Skeletal muscle cell (primary cell): Measurements from ENCODE around the gene RIMS4.

Source experiments
- DNase-seq: peaks from one replicate; pipeline ENCODE4 v3.0.0-alpha.2; 2010; ENCODE audit warnings: low read depth
- H3K4me3 ChIP-seq: 2 replicates; pipeline ENCODE4 v1.5.1; 2011; ENCODE audit warnings: low read depth, mild to moderate bottlenecking, control low read depth, low read length, moderate library complexity

Gene RIMS4

DNA sequence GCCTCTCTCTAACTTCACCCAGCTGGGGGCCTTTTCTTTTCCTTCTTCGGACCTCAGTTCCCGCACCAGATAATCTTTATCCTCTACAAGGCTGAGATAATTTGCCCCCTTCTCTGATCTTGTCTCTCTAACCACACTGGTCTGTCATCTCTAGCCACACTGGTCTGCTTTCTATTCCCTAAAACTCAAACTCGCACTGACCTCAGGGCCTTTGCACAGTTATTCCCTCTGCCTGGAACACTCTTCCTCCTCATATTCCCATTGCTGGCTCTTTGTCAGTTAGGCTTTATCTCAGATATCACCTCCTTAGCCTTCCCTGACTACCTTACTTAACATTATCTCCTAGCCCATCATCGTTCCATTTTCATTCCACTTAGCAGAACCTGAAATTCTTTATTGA lies 7.6 kb downstream of the RIMS4 start:
- no peak for DNase-seq

DNA sequence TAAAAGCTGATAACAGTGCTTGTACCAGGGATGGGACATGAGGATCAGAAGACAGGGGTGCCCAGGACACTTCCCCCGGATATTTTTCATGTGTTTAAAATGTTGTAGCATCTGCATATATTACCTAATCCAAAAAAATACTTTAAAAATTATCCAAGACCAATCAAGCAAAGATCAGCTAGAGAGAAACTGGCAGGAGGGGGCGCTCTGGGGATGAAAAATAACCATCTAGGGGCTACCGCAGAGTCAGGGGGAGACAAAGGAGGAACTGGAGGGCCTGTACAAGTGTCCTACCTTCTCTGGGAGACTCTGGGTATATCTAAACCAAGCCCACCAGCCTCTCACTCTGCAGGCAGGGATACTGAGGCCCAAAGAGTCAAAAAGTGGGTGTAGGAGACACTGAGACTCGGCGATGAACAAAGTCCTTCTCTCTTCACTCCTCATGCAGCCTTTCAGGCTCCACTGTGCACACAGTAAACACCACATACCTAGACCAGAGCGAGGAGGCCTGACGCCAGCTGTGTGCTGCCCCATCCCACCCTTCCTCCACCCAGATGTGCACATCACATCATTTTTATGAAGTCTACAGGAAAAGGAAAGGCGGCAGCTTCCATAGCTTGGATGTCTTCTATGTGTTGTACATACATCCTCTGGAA lies 9.8 kb downstream of the RIMS4 start:
- no peak overlapping the region for H3K4me3 ChIP-seq
- DNase-seq, result no peak

More for the DNA sequence above, 7.6 kb downstream of the RIMS4 start:
- H3K4me3 ChIP-seq, result no peak overlapping the region

GRCh38 chr20:44799691-44800090 lies 10.7 kb downstream of the RIMS4 start:
- no peak for DNase-seq
- no peak overlapping the region for H3K4me3 ChIP-seq

DNA sequence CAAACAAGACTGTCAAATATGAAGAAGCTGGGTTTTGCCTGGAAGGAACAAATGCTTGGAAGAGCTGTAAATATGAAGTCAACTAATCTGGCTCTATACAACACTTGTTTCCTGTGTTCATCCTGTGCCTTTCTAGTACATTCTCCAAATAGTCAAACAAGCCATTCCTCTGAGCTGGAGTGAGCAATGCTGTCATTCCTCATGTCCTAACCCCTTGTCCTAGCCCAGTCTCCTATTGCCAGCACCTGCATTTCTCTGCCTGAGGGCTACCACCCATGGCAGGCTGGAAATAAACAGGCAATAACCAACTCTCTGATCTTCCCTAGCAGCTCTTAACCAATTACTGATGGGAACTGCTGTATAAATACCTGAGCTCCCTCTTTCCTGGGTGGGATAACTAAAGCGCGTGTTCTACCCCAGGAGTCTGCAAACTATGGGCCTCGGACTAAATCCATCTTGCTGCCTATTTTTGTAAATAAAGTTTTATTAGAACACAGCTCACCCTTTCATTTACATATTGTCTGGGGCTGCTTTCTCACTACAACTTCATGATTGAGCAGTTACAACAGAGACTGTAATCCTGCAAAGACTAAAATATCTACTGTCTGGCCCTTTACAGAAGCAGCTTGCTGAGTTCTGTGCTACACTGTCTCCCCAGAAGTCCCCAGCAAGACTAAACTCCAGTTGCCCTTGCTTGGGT lies 13.4 kb downstream of the RIMS4 start:
- DNase-seq, result no peak
- no peak overlapping the region for H3K4me3 ChIP-seq

GRCh38 chr20:44796311-44796710 lies 14.0 kb downstream of the RIMS4 start:
- no peak overlapping the region for H3K4me3 ChIP-seq
- DNase-seq, result no peak

GRCh38 chr20:44795836-44796235 lies 14.5 kb downstream of the RIMS4 start:
- H3K4me3 ChIP-seq, result no peak overlapping the region
- DNase-seq, result no peak

DNA sequence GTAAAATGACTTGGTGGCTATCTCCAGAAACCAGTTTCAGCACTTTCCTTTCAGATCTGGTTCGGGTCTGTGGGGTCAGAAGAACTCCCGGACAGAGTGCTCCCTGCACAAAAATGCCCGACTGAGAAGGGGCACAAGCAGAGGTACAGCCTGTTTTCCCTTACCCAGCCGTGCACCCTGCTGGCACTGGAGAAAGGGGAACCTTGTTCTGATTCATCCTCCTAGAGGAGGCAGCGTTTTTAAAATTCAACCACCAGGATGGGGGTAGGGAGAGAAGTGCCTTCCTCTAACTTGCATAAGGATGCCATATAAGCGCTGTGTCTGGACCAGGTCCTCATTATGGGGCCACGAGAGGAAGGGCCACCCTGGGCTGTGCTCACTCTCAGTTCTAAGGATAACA lies 17.6 kb downstream of the RIMS4 start:
- no peak for DNase-seq
- no peak overlapping the region for H3K4me3 ChIP-seq

- H3K4me3 ChIP-seq, result no peak overlapping the region
- DNase-seq, result no peak
Observed at GRCh38 chr20:44790638-44791393, 19.5 kb downstream of the RIMS4 start.

DNA sequence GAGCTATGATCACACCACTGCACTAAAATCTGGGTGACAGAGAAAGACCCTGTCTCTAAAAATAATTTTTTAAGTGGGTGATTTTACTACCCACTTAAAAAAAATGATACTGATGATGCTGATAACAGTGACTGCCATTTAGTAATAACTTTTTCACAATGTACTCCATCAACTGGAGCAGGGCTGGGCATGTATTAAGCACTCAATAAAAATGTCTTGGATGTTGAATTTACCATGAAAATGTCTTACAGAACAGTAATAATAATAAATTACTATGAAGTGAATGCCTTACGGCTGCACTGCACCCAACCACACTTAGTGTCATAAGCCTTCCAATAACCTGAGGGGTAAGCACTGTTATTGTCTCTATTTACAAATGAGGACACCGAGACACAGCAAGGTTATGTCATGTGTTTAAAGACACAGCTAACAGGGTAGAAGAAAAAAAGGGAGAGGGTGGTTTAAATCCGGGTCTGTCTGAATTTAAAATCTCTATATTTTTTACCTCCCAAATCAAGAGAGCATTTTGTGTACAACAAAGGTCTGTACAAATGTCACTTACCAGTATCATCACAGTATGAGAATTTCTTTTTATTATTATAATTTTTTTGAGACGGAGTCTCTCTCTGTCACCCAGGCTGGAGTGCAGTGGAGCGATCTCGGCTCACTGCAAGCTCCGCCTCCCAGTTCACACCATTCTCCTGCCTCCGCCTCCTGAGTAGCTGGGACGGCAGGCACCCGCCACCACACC lies 21.5 kb downstream of the RIMS4 start:
- H3K4me3 ChIP-seq, result no peak overlapping the region
- no peak for DNase-seq

GRCh38 chr20:44787299-44787698 lies 23.0 kb downstream of the RIMS4 start:
- no peak for DNase-seq
- H3K4me3 ChIP-seq, result no peak overlapping the region

DNA sequence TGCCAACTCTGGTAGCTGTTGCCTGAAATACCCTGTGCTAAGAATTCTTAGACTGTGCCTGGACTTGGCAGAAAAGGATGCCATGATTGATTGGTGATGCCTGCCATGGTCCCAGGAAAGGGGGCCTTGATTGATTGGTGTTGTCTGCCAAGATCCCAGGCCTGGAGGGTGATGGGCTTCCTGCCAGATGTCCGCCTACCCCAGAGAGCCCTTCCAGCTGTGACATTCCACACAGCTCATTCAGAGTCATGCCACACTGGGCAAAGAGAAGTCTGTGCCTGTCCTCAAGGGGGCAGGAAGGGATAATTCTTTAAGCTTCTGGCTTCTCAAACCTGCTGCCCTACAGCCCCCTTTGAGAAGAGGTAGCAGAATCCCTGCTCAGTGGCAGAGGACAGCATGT lies 24.6 kb downstream of the RIMS4 start:
- H3K4me3 ChIP-seq, result no peak overlapping the region

DNA sequence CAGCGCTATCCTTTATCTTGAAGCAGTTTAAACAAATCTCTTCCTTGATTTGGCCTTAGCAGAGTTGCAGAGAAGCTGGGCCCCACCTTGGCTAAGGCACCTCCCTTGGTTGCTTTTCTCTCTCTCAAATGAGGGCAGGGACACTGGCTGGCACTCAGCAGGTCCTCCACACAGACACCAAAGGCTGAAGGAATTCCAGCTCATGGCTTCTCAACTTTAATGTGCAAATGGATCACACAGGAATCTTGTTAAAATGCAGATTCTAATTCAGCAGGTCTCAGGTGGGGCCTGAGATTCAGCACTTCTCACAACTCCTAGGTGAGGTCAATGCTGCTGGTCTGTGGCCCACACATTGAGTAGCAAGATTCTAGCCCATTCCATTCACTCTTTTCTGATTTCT lies 25.7 kb downstream of the RIMS4 start:
- H3K4me3 ChIP-seq, result no peak overlapping the region
- no peak for DNase-seq

More for the DNA sequence above, 24.6 kb downstream of the RIMS4 start:
- DNase-seq, result no peak

- H3K4me3 ChIP-seq, result no peak overlapping the region
- no peak for DNase-seq
Observed at GRCh38 chr20:44781791-44782190, 28.6 kb downstream of the RIMS4 start.

GRCh38 chr20:44781118-44781517 lies 29.2 kb downstream of the RIMS4 start:
- no peak overlapping the region for H3K4me3 ChIP-seq
- DNase-seq, result no peak

DNA sequence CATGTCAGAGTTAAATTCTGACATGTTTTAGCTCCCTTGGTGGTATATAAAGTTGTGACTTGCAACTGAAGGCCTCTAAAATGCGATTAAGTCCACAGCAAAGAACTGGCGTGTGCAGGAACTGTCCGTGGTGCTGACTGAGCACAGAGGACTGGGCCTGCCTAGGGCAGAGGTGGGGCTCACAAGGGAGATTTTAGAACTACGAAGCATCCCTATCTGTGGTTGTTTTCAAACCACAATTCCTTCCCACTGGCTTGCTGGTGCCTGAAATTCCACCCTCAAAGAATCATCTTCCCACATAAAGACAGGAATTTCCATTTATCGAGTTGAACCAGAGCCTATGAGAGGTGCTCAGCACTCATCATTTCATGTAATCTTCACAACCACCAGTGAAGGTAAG lies 30.1 kb downstream of the RIMS4 start:
- no peak overlapping the region for H3K4me3 ChIP-seq
- DNase-seq, result peak; percentile 12

- no peak for DNase-seq
- no peak overlapping the region for H3K4me3 ChIP-seq
Observed at GRCh38 chr20:44776980-44777379, 33.4 kb downstream of the RIMS4 start.

- DNase-seq, result no peak
- no peak overlapping the region for H3K4me3 ChIP-seq
Observed at GRCh38 chr20:44773070-44773829, 37.1 kb downstream of the RIMS4 start.

- DNase-seq, result no peak
- H3K4me3 ChIP-seq, result no peak overlapping the region
Observed at GRCh38 chr20:44772636-44773035, 37.7 kb downstream of the RIMS4 start.

DNA sequence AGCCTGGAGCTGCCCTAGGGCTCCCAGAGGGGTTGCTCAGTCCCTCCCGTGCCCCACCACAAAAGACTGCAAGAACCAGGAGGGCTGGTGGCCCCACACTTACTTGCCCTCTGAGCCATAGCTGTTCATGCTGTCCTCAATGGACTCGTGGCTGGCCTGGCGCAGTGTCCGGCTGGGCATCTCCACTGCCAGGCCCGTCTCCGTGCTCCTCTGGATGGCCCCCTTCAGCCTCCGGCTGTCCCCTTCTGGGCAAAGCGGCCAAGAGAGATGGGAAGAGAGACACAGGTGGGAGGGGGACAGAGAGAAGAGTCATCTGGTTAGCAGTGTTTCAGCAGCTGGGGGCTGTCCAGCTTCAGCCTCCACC lies 39.2 kb downstream of the RIMS4 start:
- H3K4me3 ChIP-seq, result no peak overlapping the region
- no peak for DNase-seq
